Measurements from ENCODE around the gene HNRNPH2. TPM values are rescaled to one million over a fixed set of nuclear protein-coding genes. Genes with fewer than 3 reads are reported as not detected.

HNRNPH2 gene
- total RNA-seq, result 20.6 and 21.3 TPM in 2 replicates

GRCh38 chrX:101407748-101408531 lies at the start of gene HNRNPH2, which contains the start of gene GLA:
TSS of gene HNRNPH2 (plus strand) at chrX:101408222. CDS start at chrX:101411989, 3,767 bp downstream.
TSS of gene GLA (minus strand) at chrX:101407925. CDS start at chrX:101407903, 22 bp downstream.
- H3K27ac Mint-ChIP-seq, result peak within 1 kb of the TSS; percentile 98
- no peaks in the 10 kb centered on the region for H3K9me3 Mint-ChIP-seq
- intact Hi-C loops (cut with micrococcal nuclease), result loop anchor here (1.0 to 10.0 kb wide), 9 partner anchors 10 to 1357 kb away; partner anchors contain the start of genes CENPI, CSTF2, TIMM8A and TRMT2B
- peak within 1 kb of the TSS; percentile 99 for H3K4me3 Mint-ChIP-seq
- H3K27me3 Mint-ChIP-seq (ENCODE audit: insufficient read depth), result no peaks in the 10 kb centered on the region
- H3K36me3 Mint-ChIP-seq (ENCODE audit: low read depth), result peaks cover 28% of the 10 kb centered on the region
- H3K4me1 Mint-ChIP-seq (ENCODE audit: low read depth), result peaks cover 35% of the 10 kb centered on the region
- peak; percentile 82 for DNase-seq (ENCODE audit: low spot score)

GRCh38 chrX:101359966-101360365 lies 48.1 kb upstream of the HNRNPH2 start:
- H3K4me3 Mint-ChIP-seq, result no peak overlapping the region
- intact Hi-C loops (cut with micrococcal nuclease), result no loop called here
- no peak overlapping the region for H3K27ac Mint-ChIP-seq
- no peaks in the 10 kb centered on the region for H3K9me3 Mint-ChIP-seq
- no peak for DNase-seq (ENCODE audit: low spot score)
- peaks cover 5% of the 10 kb centered on the region for H3K27me3 Mint-ChIP-seq (ENCODE audit: insufficient read depth)
- H3K4me1 Mint-ChIP-seq (ENCODE audit: low read depth), result no peaks in the 10 kb centered on the region
- H3K36me3 Mint-ChIP-seq (ENCODE audit: low read depth), result no peaks in the 10 kb centered on the region

GRCh38 chrX:101360390-101360789 lies 47.6 kb upstream of the HNRNPH2 start:
- Mint-ChIP-seq H3K9me3 (no peaks in the 10 kb centered on the region), H3K27ac (no peak overlapping the region), H3K4me1 (ENCODE audit: low read depth) (no peaks in the 10 kb centered on the region), H3K4me3 (no peak overlapping the region), H3K36me3 (ENCODE audit: low read depth) (no peaks in the 10 kb centered on the region), H3K27me3 (ENCODE audit: insufficient read depth) (peaks cover 5% of the 10 kb centered on the region)
- intact Hi-C loops (cut with micrococcal nuclease), result no loop called here
- no peak for DNase-seq (ENCODE audit: low spot score)

GRCh38 chrX:101362116-101362515 lies 45.9 kb upstream of the HNRNPH2 start:
- H3K36me3 Mint-ChIP-seq (ENCODE audit: low read depth), result no peaks in the 10 kb centered on the region
- no peak overlapping the region for H3K4me3 Mint-ChIP-seq

GRCh38 chrX:101362757-101363156 lies 45.3 kb upstream of the HNRNPH2 start:
- no peak for DNase-seq (ENCODE audit: low spot score)
- Mint-ChIP-seq H3K27me3 (ENCODE audit: insufficient read depth) (peaks cover 5% of the 10 kb centered on the region), H3K9me3 (no peaks in the 10 kb centered on the region), H3K27ac (no peak overlapping the region), H3K36me3 (ENCODE audit: low read depth) (no peaks in the 10 kb centered on the region), H3K4me1 (ENCODE audit: low read depth) (no peaks in the 10 kb centered on the region), H3K4me3 (no peak overlapping the region)
- intact Hi-C loops (cut with micrococcal nuclease), result no loop called here

More at GRCh38 chrX:101362116-101362515, 45.9 kb upstream of the HNRNPH2 start:
- H3K9me3 Mint-ChIP-seq, result no peaks in the 10 kb centered on the region
- intact Hi-C loops (cut with micrococcal nuclease), result no loop called here
- no peak overlapping the region for H3K27ac Mint-ChIP-seq
- DNase-seq (ENCODE audit: low spot score), result no peak
- H3K4me1 Mint-ChIP-seq (ENCODE audit: low read depth), result no peaks in the 10 kb centered on the region
- H3K27me3 Mint-ChIP-seq (ENCODE audit: insufficient read depth), result peaks cover 5% of the 10 kb centered on the region

- intact Hi-C loops (cut with micrococcal nuclease), result no loop called here
- H3K27me3 Mint-ChIP-seq (ENCODE audit: insufficient read depth), result peaks cover 2% of the 10 kb centered on the region
- no peaks in the 10 kb centered on the region for H3K9me3 Mint-ChIP-seq
- H3K27ac Mint-ChIP-seq, result no peak overlapping the region
- no peaks in the 10 kb centered on the region for H3K36me3 Mint-ChIP-seq (ENCODE audit: low read depth)
- no peak overlapping the region for H3K4me3 Mint-ChIP-seq
- no peaks in the 10 kb centered on the region for H3K4me1 Mint-ChIP-seq (ENCODE audit: low read depth)
- DNase-seq (ENCODE audit: low spot score), result no peak
These were observed 42.7 kb upstream of the HNRNPH2 start for GRCh38 chrX:101365301-101365795.

GRCh38 chrX:101368800-101369199 lies 39.2 kb upstream of the HNRNPH2 start:
- H3K9me3 Mint-ChIP-seq, result no peaks in the 10 kb centered on the region
- peaks cover 2% of the 10 kb centered on the region for H3K27me3 Mint-ChIP-seq (ENCODE audit: insufficient read depth)
- no peak overlapping the region for H3K4me3 Mint-ChIP-seq
- no peak for DNase-seq (ENCODE audit: low spot score)
- intact Hi-C loops (cut with micrococcal nuclease), result no loop called here
- H3K36me3 Mint-ChIP-seq (ENCODE audit: low read depth), result no peaks in the 10 kb centered on the region
- no peaks in the 10 kb centered on the region for H3K4me1 Mint-ChIP-seq (ENCODE audit: low read depth)
- no peak overlapping the region for H3K27ac Mint-ChIP-seq

GRCh38 chrX:101369687-101370086 lies 38.3 kb upstream of the HNRNPH2 start:
- Mint-ChIP-seq H3K36me3 (ENCODE audit: low read depth) (no peaks in the 10 kb centered on the region), H3K27me3 (ENCODE audit: insufficient read depth) (peaks cover 2% of the 10 kb centered on the region), H3K4me1 (ENCODE audit: low read depth) (no peaks in the 10 kb centered on the region), H3K27ac (no peak overlapping the region), H3K4me3 (no peak overlapping the region), H3K9me3 (no peaks in the 10 kb centered on the region)
- no peak for DNase-seq (ENCODE audit: low spot score)
- intact Hi-C loops (cut with micrococcal nuclease), result no loop called here

- Mint-ChIP-seq H3K27me3 (ENCODE audit: insufficient read depth) (peaks cover 2% of the 10 kb centered on the region), H3K36me3 (ENCODE audit: low read depth) (no peaks in the 10 kb centered on the region), H3K27ac (no peak overlapping the region), H3K9me3 (no peaks in the 10 kb centered on the region), H3K4me3 (no peak overlapping the region), H3K4me1 (ENCODE audit: low read depth) (no peaks in the 10 kb centered on the region)
- intact Hi-C loops (cut with micrococcal nuclease), result no loop called here
- DNase-seq (ENCODE audit: low spot score), result no peak
These were observed 37.0 kb upstream of the HNRNPH2 start for GRCh38 chrX:101370888-101371504.

- intact Hi-C loops (cut with micrococcal nuclease), result no loop called here
- no peaks in the 10 kb centered on the region for H3K4me1 Mint-ChIP-seq (ENCODE audit: low read depth)
- H3K36me3 Mint-ChIP-seq (ENCODE audit: low read depth), result no peaks in the 10 kb centered on the region
- no peaks in the 10 kb centered on the region for H3K9me3 Mint-ChIP-seq
- no peak overlapping the region for H3K4me3 Mint-ChIP-seq
- DNase-seq (ENCODE audit: low spot score), result no peak
- H3K27me3 Mint-ChIP-seq (ENCODE audit: insufficient read depth), result no peaks in the 10 kb centered on the region
- no peak overlapping the region for H3K27ac Mint-ChIP-seq
These were observed 30.5 kb upstream of the HNRNPH2 start for GRCh38 chrX:101377547-101377946.

GRCh38 chrX:101383679-101384205 lies 24.3 kb upstream of the HNRNPH2 start:
- H3K4me3 Mint-ChIP-seq, result no peak overlapping the region
- H3K36me3 Mint-ChIP-seq (ENCODE audit: low read depth), result no peaks in the 10 kb centered on the region
- H3K4me1 Mint-ChIP-seq (ENCODE audit: low read depth), result peaks cover 4% of the 10 kb centered on the region
- H3K27ac Mint-ChIP-seq, result no peak overlapping the region
- DNase-seq (ENCODE audit: low spot score), result no peak
- H3K27me3 Mint-ChIP-seq (ENCODE audit: insufficient read depth), result peaks cover 6% of the 10 kb centered on the region
- intact Hi-C loops (cut with micrococcal nuclease), result no loop called here
- no peaks in the 10 kb centered on the region for H3K9me3 Mint-ChIP-seq

- Mint-ChIP-seq H3K27ac (no peak overlapping the region), H3K36me3 (ENCODE audit: low read depth) (no peaks in the 10 kb centered on the region), H3K9me3 (no peaks in the 10 kb centered on the region), H3K4me3 (no peak overlapping the region), H3K4me1 (ENCODE audit: low read depth) (peaks cover 4% of the 10 kb centered on the region), H3K27me3 (ENCODE audit: insufficient read depth) (peaks cover 6% of the 10 kb centered on the region)
- intact Hi-C loops (cut with micrococcal nuclease), result no loop called here
- DNase-seq (ENCODE audit: low spot score), result no peak
These were observed 22.9 kb upstream of the HNRNPH2 start for GRCh38 chrX:101385026-101385684.
